Esophagus mucosa (tissue), 1 donor: ENCODE results near the gene LGALS3. TPM values are rescaled to one million over a fixed set of nuclear protein-coding genes. Genes with fewer than 3 reads are reported as not detected.

Experiments
- ATAC-seq: fragments of 200-7000 bp; cut with Tn5 transposase; one replicate; pipeline ENCODE4 v1.9.1; 2020
- total RNA-seq: library from RNA; stranded (reverse); gene quantifications from one replicate; pipeline ENCODE4 v1.2.4, GENCODE V29; 2023
- donor health status: DM: yes; HTN: yes; CAD: no.

Gene LGALS3
- total RNA-seq, 1 donor from 2014 or later = 211 TPM

GRCh38 chr14:55131370-55132137 lies 2.5 kb downstream of the LGALS3 start:
- peak; percentile 9 for ATAC-seq

GRCh38 chr14:55133416-55133815 lies 4.4 kb downstream of the LGALS3 start:
- ATAC-seq = no peak

- no peak for ATAC-seq
Observed at GRCh38 chr14:55136241-55136640, 7.2 kb downstream of the LGALS3 start.

- ATAC-seq = peak; percentile 42
Observed at GRCh38 chr14:55136885-55137786, 8.1 kb downstream of the LGALS3 start.

GRCh38 chr14:55138091-55138490 lies 9.0 kb downstream of the LGALS3 start:
- peak; percentile 26 for ATAC-seq

- no peak for ATAC-seq
Observed at GRCh38 chr14:55139141-55139540, 10.1 kb downstream of the LGALS3 start.

- ATAC-seq = no peak
Observed at GRCh38 chr14:55139696-55140509, 10.9 kb downstream of the LGALS3 start.

- ATAC-seq = no peak
Observed at GRCh38 chr14:55141825-55142224, 12.8 kb downstream of the LGALS3 start.

- ATAC-seq = no peak
Observed at GRCh38 chr14:55142466-55142865, 13.4 kb downstream of the LGALS3 start.

- no peak for ATAC-seq
Observed at GRCh38 chr14:55146425-55146824, 17.4 kb downstream of the LGALS3 start.

- ATAC-seq = no peak
Observed at GRCh38 chr14:55151601-55152000, 22.5 kb downstream of the LGALS3 start.

- no peak for ATAC-seq
Observed at GRCh38 chr14:55152052-55152753, 23.2 kb downstream of the LGALS3 start.

- ATAC-seq = no peak
Observed at GRCh38 chr14:55153951-55154350, 24.9 kb downstream of the LGALS3 start.

- no peak for ATAC-seq
Observed at GRCh38 chr14:55157080-55157479, 28.0 kb downstream of the LGALS3 start.

GRCh38 chr14:55158412-55158811 lies 29.4 kb downstream of the LGALS3 start:
- ATAC-seq = no peak

- peak; percentile 73 for ATAC-seq
Observed at GRCh38 chr14:55160989-55161388, 31.9 kb downstream of the LGALS3 start.

- ATAC-seq = no peak
Observed at GRCh38 chr14:55170526-55170925, 41.5 kb downstream of the LGALS3 start.

- ATAC-seq = no peak
Observed at GRCh38 chr14:55180006-55180405, 51.0 kb downstream of the LGALS3 start.

- ATAC-seq = peak; percentile 54
Observed at GRCh38 chr14:55180434-55180833, 51.4 kb downstream of the LGALS3 start.

GRCh38 chr14:55188686-55189295 lies 59.7 kb downstream of the LGALS3 start:
- no peak for ATAC-seq

- peak; percentile 3 for ATAC-seq
Observed at GRCh38 chr14:55190906-55191202, 61.8 kb downstream of the LGALS3 start.
